Superior temporal gyrus (tissue), 1 donor: ENCODE measurements around the gene PUS1.
"Not testable (repeated sequence)": the region's sequence is repeated elsewhere in the genome, so short reads cannot be mapped to it uniquely, and the experiment has no call there.

Experiments
- DNase-seq: peaks from one replicate; pipeline ENCODE4 v3.0.0-alpha.2; 2016; ENCODE audit errors: extremely low spot score

PUS1 gene

DNA sequence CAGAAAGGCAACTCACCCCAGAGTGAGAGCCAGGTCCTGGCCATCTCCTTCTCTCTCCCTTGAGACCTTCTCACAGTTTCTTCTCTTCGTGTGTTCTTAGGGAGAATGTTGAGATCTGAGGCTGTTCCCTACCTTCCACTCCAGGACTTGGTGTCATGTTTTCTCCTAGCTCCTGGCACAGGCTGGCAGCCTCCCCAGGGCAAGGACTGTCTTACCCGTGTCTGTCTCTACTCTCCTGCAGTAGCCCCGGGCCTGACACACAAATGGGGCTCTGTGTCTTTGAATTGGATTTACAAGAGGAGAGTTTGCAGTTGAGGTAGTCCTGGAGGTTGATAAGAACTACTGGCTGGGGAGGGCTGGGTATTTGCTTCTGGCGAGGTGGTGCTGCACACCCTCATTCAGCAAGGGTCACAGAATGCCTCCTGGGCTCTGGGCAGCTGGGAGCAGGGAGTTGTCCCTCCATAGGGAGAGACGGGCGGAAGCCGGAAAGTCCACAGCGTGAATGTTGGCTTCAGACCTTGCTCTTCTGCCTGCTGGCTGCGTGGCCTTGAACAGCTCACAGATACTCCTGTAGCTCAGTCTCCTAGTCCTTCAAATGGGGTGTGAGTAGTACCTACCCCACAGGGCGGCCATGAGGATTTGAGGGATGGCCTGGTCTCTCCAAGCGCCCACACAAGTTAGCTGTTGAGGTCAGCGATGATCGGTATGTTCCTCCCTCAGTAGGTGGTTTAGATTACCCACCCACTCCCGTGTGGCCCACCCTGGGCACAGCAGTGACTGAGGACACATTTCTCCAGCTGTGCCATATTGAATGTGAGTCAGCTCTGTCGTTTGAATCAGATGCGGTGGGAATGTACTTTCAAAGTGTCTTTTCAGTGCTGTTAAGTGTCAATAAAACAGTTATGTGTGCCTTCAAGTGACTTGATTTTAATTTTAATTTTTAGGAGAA is 30.8 kb downstream of the PUS1 start:
- DNase-seq, result no peak

DNA sequence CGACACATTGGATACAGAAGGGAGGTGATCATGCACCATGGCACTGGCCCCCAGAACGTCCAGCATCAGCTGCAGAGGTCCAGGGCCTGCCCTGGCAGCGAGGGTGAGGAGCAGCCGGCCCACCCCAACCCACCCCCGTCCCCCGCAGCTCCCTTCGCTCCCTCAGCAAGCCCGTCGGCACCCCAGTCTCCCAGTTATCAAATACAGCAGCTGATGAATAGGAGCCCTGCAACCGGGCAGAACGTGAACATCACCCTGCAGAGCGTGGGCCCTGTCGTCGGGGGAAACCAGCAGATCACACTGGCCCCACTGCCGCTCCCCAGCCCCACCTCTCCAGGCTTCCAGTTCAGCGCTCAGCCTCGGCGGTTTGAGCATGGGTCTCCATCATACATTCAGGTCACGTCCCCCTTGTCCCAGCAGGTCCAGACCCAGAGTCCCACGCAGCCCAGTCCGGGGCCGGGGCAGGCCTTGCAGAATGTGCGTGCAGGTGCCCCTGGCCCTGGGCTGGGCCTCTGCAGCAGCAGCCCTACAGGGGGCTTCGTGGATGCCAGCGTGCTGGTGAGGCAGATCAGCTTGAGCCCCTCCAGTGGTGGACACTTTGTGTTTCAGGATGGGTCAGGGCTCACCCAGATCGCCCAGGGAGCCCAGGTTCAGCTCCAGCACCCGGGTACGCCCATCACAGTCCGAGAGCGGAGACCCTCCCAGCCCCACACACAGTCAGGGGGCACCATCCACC is 31.7 kb downstream of the PUS1 start:
- DNase-seq, result not testable (repeated sequence)

DNA sequence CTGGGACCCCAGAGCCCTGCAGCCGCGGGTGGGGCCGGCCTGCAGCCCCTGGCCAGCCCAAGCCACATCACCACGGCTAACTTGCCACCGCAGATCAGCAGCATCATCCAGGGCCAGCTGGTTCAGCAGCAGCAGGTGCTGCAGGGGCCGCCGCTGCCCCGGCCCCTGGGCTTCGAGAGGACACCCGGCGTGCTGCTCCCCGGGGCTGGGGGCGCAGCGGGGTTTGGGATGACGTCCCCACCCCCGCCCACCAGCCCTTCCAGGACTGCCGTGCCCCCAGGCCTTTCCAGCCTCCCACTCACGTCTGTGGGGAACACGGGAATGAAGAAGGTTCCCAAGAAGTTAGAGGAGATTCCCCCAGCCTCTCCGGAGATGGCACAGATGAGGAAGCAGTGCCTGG is 32.3 kb downstream of the PUS1 start:
- DNase-seq, result not testable (repeated sequence)

DNA sequence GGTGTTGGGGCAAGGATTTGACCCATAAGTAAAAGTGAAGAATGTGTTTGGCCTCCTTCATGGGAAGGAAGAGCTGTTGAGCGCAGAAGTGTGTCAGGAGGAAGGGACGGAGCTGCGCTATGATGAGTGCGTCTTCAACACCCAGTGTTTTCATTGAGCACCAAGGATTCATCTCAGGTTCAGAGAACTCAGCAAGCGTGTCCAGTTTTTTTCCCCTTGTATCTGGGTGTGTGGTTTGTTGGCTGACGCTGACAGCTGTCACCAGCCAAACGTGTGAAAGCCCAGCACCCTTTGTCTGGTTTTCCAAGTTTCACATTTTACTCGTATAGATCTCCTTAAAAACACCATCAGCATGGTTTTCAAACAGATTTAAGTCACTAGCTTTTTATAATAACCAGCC is 33.0 kb downstream of the PUS1 start:
- DNase-seq, result no peak

GRCh38 chr12:131963381-131963780 is 34.3 kb downstream of the PUS1 start:
- no peak for DNase-seq

GRCh38 chr12:131965073-131965472 is 36.0 kb downstream of the PUS1 start:
- DNase-seq, result no peak

DNA sequence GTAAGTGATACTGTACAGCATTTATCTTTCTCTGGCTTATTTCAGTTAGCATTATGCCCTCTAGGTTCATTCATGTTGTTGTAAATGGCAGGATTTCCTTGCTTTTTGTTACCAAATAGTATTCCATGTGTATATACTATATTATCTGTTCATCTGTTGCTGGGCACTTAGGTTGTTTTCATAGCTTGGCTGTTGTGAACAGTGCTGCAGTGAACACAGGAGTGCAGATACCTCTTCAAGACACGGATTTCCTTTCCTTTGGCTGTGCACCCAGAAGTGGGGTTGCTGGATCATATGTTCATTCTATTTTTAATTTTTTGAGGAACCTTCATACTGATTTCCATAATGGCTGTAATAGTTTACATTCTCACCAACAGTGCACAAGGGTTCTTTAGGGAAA is 42.1 kb downstream of the PUS1 start:
- DNase-seq, result no peak

- DNase-seq, result no peak
Measured at GRCh38 chr12:131975228-131975627, 46.2 kb downstream of the PUS1 start.

DNA sequence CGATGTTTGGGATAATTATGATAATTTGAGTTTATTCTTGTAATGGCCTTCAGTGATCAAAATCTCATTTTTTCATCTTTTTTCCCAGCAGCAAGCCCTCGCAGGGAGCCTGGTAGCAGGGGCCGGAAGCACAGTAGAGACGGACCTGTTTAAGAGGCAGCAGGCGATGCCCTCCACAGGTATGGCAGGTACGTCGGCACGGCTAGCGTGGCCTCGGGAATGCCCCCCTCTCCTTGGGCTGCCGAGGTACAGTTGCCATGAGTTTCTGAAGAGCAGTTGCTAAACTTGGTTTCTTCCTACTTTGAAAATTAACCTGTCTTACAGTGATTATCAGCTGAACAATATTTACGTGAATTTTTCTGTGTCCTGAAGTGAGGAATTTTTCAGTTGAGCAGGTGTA is 50.5 kb downstream of the PUS1 start:
- DNase-seq, result no peak

- no peak for DNase-seq
Measured at GRCh38 chr12:131980263-131980662, 51.2 kb downstream of the PUS1 start.

GRCh38 chr12:131981388-131981787 is 52.3 kb downstream of the PUS1 start:
- DNase-seq, result no peak

DNA sequence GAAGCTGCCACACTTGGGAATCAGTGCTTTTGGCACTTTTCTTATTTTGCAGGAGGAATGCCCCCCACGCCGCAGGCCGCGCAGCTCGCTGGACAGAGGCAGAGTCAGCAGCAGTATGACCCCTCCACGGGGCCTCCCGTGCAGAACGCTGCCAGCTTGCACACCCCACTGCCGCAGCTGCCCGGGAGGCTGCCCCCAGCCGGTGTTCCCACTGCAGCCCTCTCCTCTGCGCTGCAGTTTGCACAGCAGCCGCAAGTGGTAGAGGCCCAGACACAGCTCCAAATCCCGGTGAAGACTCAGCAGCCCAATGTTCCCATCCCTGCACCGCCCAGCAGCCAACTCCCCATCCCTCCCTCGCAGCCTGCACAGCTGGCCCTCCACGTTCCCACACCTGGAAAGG is 53.0 kb downstream of the PUS1 start:
- no peak for DNase-seq

DNA sequence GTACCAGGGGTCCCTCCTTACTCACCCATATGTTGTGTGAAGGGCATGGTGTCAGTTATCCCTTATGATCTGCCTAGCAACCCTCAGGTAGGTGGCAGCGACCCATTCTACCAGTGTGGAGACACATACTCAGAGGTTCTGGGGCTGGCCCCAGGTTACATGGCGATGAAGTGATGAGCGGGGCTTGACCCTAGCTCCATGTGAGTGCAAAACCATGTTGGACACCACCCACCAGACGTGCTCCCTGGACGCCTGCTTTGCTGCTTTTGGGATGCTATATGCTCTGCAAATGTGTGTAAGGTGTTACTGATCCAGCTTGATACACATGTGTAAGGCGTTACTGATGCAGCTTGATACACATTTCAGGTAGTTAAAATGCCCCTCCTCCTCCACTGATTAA is 54.0 kb downstream of the PUS1 start:
- no peak for DNase-seq

GRCh38 chr12:131983554-131983953 is 54.5 kb downstream of the PUS1 start:
- no peak for DNase-seq

DNA sequence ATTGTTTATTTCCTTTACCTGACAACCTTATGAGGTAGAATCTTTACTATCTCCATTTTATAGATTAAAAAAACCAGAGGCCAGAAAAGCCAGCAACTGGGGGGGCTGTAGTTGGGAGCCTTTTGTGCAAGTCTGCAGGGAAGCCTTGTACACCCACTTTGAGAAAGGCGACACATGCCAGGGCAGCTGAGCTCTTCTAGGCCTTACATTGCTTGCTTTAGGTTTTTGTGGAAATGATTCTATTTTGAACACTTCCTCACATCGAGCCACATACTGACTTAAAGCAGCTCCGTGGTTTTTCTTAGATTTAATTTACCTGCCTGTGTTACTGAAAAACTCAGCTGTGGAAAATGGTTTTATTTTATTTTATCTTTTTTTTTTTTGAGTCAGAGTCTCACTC is 55.3 kb downstream of the PUS1 start:
- no peak for DNase-seq

- not testable (repeated sequence) for DNase-seq
Measured at GRCh38 chr12:131985510-131985875, 56.4 kb downstream of the PUS1 start.

DNA sequence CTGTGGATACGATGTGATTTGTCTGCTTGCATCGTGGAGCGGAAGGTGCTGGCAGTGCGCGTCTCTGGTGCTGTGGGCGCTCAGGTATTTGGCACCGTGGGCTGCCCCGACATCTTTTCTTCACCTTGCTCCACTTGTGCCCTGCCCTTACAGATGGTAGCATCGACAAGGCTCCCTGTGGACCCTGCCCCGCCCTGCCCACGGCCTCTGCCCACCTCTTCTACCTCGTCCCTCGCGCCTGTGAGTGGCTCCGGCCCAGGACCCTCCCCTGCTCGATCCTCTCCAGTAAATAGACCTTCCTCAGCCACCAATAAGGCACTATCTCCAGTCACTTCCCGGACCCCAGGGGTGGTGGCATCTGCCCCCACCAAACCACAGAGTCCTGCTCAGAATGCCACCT is 57.3 kb downstream of the PUS1 start:
- DNase-seq, result no peak

DNA sequence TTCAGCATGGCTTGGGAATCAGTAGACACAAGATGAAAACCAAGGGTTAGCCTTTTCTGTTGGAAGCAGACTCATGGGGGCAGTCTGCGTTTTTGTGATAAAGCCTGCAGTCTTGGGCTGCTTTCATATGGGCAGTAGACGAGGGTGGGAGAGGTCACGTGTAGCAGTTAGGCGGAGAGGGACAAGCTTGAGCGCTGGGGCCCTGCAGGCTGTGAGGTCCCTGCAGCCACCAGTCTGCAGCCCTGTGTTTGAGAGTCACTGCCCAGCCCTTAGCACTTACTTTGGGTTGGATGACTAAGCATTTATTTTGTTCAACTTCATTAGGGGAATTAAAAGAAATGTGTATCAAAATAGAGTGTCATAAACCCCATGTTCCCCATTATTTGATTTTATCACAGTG is 57.8 kb downstream of the PUS1 start:
- no peak for DNase-seq

- DNase-seq, result no peak
Measured at GRCh38 chr12:131987552-131987951, 58.5 kb downstream of the PUS1 start.

GRCh38 chr12:131988054-131988796 is 59.1 kb downstream of the PUS1 start:
- no peak for DNase-seq

GRCh38 chr12:131989021-131989420 is 59.9 kb downstream of the PUS1 start:
- DNase-seq, result no peak
